SU-DHL-6 (cell line): ENCODE results near the gene AGAP5.
"Not testable (repeated sequence)": the region's sequence is repeated elsewhere in the genome, so short reads cannot be mapped to it uniquely, and the experiment has no call there.

Experiments used
- EZH2phosphoT487 ChIP-seq: fragments of 200-600 bp; sonication (generic), shearing (Covaris generic); conservative IDR thresholded peaks from 2 replicates; pipeline ENCODE4 v1.6.1; 2018; ENCODE audit warnings: mild to moderate bottlenecking, antibody characterized with exemption, low read length, moderate library complexity, mixed read lengths
- TF ChIP-seq, protein P1 (sequence below): fragments of 200-600 bp; sonication (generic); IDR thresholded peaks from one replicate; pipeline ENCODE4 v1.5.1; 2017; ENCODE audit warnings: antibody characterized with exemption, mild to moderate bottlenecking, low read length, moderate library complexity; ENCODE audit not compliant: insufficient read depth, poor library complexity, severe bottlenecking

DNA sequence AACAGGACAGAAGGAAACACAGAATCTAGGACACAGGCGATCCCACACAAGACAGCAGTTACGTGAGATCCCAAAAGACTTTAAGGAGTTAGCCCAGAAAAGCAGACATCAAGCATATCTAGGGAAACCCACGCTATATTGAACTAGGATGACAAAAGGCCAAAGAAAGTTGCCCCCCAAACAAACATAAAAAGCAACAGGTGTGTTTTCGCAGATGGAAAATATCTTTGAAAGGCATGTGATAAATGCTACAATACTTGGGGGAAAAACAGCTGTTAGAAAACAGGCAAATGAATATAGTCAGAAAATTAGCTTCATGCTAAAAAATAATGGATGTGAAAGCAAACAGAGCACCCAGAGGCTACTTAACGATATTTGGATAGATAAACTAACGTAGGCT is 7.2 kb downstream of the AGAP5 start:
- TF ChIP-seq, protein P1, sequence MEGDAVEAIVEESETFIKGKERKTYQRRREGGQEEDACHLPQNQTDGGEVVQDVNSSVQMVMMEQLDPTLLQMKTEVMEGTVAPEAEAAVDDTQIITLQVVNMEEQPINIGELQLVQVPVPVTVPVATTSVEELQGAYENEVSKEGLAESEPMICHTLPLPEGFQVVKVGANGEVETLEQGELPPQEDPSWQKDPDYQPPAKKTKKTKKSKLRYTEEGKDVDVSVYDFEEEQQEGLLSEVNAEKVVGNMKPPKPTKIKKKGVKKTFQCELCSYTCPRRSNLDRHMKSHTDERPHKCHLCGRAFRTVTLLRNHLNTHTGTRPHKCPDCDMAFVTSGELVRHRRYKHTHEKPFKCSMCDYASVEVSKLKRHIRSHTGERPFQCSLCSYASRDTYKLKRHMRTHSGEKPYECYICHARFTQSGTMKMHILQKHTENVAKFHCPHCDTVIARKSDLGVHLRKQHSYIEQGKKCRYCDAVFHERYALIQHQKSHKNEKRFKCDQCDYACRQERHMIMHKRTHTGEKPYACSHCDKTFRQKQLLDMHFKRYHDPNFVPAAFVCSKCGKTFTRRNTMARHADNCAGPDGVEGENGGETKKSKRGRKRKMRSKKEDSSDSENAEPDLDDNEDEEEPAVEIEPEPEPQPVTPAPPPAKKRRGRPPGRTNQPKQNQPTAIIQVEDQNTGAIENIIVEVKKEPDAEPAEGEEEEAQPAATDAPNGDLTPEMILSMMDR: not testable (repeated sequence)
- not testable (repeated sequence) for TF ChIP-seq EZH2phosphoT487
